GM12864 (cell line): ENCODE data around the gene DNAJC10.

Source experiments
- DNase-seq: peaks from one replicate; pipeline ENCODE4 v3.0.0-alpha.2; 2011; ENCODE audit warnings: low read depth
- H3K4me3 ChIP-seq: 2 replicates; pipeline ENCODE4 v1.5.1; 2011; ENCODE audit warnings: mild to moderate bottlenecking, low read depth, low read length, control low read depth
- CTCF ChIP-seq: IDR thresholded peaks from 2 replicates; pipeline ENCODE4 v1.5.1; 2011; ENCODE audit warnings: low read depth, mild to moderate bottlenecking, moderate library complexity, low read length, control low read depth, inconsistent platforms; ENCODE audit errors: missing control alignments

The DNAJC10 gene

DNA sequence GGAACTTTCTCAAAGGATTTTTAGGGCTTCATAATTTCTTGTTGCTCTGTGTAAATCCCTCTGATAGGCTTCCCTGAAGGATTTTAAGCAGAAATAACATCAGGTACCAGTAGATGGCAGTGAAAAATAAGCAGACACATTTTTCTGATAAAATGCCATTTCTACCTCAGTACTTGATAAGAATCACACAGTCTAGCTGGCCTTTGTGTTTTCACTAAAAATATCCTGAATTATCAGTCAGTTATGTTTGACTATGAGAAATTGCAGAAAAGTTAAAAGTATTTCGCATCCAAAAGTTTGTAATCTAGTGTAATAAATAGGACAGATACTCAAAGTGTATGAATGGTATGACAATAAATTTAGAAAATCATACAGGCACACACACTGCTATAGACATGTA lies 68.7 kb downstream of the DNAJC10 start:
- no peak for DNase-seq
- TF ChIP-seq CTCF: peak; percentile 31
- H3K4me3 ChIP-seq: no peak overlapping the region

- no peak overlapping the region for H3K4me3 ChIP-seq
- DNase-seq: no peak
- no peak for TF ChIP-seq CTCF
Observed at GRCh38 chr2:182792441-182792840, 76.4 kb downstream of the DNAJC10 start.

GRCh38 chr2:182798736-182799135 lies 82.7 kb downstream of the DNAJC10 start:
- H3K4me3 ChIP-seq: no peak overlapping the region
- no peak for DNase-seq
- TF ChIP-seq CTCF: no peak

GRCh38 chr2:182804128-182804527 lies 88.1 kb downstream of the DNAJC10 start:
- TF ChIP-seq CTCF: no peak
- no peak overlapping the region for H3K4me3 ChIP-seq
- DNase-seq: no peak

DNA sequence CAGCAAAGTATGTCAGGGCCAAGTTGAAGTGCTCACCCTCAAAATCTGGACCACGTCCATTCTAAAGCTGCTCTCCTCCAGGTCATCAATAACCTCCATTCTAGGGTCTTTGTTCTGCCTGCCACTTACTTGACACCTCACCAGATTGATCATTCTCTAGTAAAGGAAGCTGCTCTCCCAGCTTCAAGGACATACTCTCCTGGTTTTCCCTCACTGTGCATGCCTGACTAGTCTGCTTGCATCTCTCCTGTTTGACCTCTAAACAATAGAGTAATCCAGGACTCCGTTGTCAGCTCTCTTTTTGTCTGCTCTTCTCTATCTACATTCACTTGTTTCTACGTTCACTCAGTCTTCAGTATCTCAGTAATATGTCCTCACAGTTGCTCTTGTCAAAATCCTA lies 91.3 kb downstream of the DNAJC10 start:
- TF ChIP-seq CTCF: no peak
- no peak overlapping the region for H3K4me3 ChIP-seq
- DNase-seq: no peak

DNA sequence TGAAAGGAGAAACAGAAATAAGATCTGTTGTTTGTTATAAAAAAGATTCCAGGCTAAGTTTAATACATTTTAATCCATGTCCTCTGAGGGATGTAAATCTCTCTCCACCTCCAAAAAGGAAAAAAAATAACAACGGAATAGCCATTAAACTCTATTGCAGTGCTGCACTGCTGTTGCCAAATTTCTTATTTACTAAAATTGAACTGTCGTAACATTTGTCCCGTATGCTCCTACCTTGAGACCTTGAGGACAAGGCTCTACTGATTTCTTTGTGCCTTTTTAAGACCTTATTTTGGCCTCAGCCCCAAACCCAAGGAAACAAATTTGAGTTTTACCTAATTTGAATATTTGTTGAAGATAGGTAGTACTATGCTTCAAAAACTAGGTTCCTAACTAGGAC lies 94.0 kb downstream of the DNAJC10 start:
- no peak overlapping the region for H3K4me3 ChIP-seq
- TF ChIP-seq CTCF: no peak
- no peak for DNase-seq

DNA sequence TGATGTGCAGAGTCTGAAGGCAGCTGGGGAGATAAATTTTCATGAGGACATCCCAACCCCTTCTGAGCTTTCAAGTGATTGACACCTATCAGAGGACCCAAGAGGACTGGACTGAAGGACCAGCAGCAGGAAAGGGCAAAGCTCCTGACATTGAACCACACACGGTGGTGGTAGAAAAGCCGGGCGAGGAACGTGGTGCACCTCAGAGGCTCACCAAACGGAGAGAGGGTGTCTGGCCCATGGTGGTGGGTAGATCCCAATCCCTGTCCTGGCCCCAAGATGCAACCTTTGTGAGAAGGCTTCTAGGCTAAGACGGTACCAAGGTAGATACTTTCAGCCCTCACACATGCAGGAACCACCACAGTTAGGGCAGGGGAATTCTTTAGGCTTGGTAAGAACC lies 98.3 kb downstream of the DNAJC10 start:
- H3K4me3 ChIP-seq: no peak overlapping the region
- TF ChIP-seq CTCF: no peak
- DNase-seq: no peak
